DND-41 (cell line): ENCODE measurements around the gene PDCD1LG2.

Experiments used
- EZH2 ChIP-seq: IDR thresholded peaks from 3 replicates; pipeline ENCODE4 v1.6.1; 2012; ENCODE audit warnings: borderline replicate concordance, low read depth, mild to moderate bottlenecking, moderate library complexity, low read length, inconsistent platforms; ENCODE audit not compliant: severe bottlenecking
- TF ChIP-seq, protein P1 (sequence below): IDR thresholded peaks from 2 replicates; pipeline ENCODE4 v1.5.1; 2012; ENCODE audit warnings: borderline replicate concordance, low read length, moderate library complexity, mild to moderate bottlenecking; ENCODE audit not compliant: poor library complexity, severe bottlenecking; ENCODE audit errors: extremely low read depth

DNA sequence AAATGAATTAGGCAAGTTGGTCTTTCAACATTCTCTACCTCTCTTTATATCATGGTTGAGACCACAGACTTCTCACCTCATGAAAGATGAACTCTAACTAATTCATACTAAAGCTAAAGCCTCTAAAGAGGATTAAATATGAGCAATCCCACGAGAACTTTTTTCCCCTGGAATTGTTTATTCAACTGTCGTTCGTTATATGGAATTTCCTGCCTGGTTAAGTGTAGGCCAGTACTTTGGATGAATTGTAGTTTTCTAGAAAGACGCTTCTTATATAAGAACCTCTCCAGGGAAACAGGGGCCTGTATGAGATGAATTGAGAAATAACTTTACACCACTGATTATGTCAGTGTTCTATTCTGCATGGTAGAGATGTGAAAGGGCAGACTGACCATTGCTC is 42.9 kb downstream of the PDCD1LG2 start:
- TF ChIP-seq, protein P1, sequence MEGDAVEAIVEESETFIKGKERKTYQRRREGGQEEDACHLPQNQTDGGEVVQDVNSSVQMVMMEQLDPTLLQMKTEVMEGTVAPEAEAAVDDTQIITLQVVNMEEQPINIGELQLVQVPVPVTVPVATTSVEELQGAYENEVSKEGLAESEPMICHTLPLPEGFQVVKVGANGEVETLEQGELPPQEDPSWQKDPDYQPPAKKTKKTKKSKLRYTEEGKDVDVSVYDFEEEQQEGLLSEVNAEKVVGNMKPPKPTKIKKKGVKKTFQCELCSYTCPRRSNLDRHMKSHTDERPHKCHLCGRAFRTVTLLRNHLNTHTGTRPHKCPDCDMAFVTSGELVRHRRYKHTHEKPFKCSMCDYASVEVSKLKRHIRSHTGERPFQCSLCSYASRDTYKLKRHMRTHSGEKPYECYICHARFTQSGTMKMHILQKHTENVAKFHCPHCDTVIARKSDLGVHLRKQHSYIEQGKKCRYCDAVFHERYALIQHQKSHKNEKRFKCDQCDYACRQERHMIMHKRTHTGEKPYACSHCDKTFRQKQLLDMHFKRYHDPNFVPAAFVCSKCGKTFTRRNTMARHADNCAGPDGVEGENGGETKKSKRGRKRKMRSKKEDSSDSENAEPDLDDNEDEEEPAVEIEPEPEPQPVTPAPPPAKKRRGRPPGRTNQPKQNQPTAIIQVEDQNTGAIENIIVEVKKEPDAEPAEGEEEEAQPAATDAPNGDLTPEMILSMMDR: no peak
- no peak for TF ChIP-seq EZH2
